DMS114 treated with DMSO at 0.1 percent for 48 hours (cell line): Measurements from ENCODE around the gene MRM1.

Experiments
- DNase-seq: peaks from one replicate; lab custom pipeline; 2025; ENCODE audit not compliant: unreplicated experiment; lab: John Stamatoyannopoulos, UW

MRM1 gene

GRCh38 chr17:36629970-36630502, 28.7 kb downstream of the MRM1 start:
- no peak for DNase-seq

GRCh38 chr17:36631022-36631421, 29.6 kb downstream of the MRM1 start:
- DNase-seq: no peak

GRCh38 chr17:36632916-36633771, 31.8 kb downstream of the MRM1 start:
- DNase-seq: no peak

- no peak for DNase-seq
Measured at GRCh38 chr17:36640346-36640745, 39.0 kb downstream of the MRM1 start.

GRCh38 chr17:36640836-36641235, 39.5 kb downstream of the MRM1 start:
- no peak for DNase-seq

GRCh38 chr17:36641331-36641876, 40.0 kb downstream of the MRM1 start:
- DNase-seq: no peak

GRCh38 chr17:36641877-36642845, 40.8 kb downstream of the MRM1 start:
- no peak for DNase-seq

GRCh38 chr17:36643086-36643685, 41.8 kb downstream of the MRM1 start:
- DNase-seq: no peak

GRCh38 chr17:36645422-36645821, 44.0 kb downstream of the MRM1 start:
- no peak for DNase-seq

GRCh38 chr17:36647636-36648035, 46.3 kb downstream of the MRM1 start:
- no peak for DNase-seq

GRCh38 chr17:36650096-36650775, 48.9 kb downstream of the MRM1 start:
- DNase-seq: no peak

GRCh38 chr17:36653374-36653773, 52.0 kb downstream of the MRM1 start:
- no peak for DNase-seq

- no peak for DNase-seq
Measured at GRCh38 chr17:36653856-36654255, 52.5 kb downstream of the MRM1 start.

GRCh38 chr17:36655726-36656125, 54.3 kb downstream of the MRM1 start:
- no peak for DNase-seq

GRCh38 chr17:36657390-36657762, 56.0 kb downstream of the MRM1 start:
- no peak for DNase-seq

- no peak for DNase-seq
Measured at GRCh38 chr17:36657763-36658490, 56.5 kb downstream of the MRM1 start.
